HG02852 (cell line): ENCODE data around the gene ACBD6.

Experiments used
- ATAC-seq: cut with Tn5 transposase; IDR thresholded peaks from one replicate; pipeline ENCODE4 v1.9.1; 2021; ENCODE audit warnings: mild to moderate bottlenecking, moderate library complexity; ENCODE audit not compliant: unreplicated experiment

Gene ACBD6

GRCh38 chr1:180246579-180246978, 255.8 kb downstream of the ACBD6 start:
- no peak for ATAC-seq

- ATAC-seq: no peak
These were observed 257.5 kb downstream of the ACBD6 start for GRCh38 chr1:180244840-180245239.

- no peak for ATAC-seq
These were observed 258.7 kb downstream of the ACBD6 start for GRCh38 chr1:180243517-180244221.

- no peak for ATAC-seq
These were observed 260.4 kb downstream of the ACBD6 start for GRCh38 chr1:180241716-180242544.

- no peak for ATAC-seq
These were observed 263.0 kb downstream of the ACBD6 start for GRCh38 chr1:180239145-180240096.

GRCh38 chr1:180238675-180239074, 263.7 kb downstream of the ACBD6 start:
- ATAC-seq: no peak
